GM10248 (cell line): Measurements from ENCODE around the gene ZBTB11.

ENCODE experiments used
- CTCF ChIA-PET: fragments of 300-600 bp; sonication (Branson Sonifier 250); formaldehyde crosslinking; extraction: SDS; loops from one replicate; lab custom pipeline; 2021; ENCODE audit warnings: antibody characterized with exemption; lab: Yijun Ruan, JAX
- POLR2A ChIA-PET: fragments of 350-650 bp; sonication (Branson Sonifier 250); formaldehyde crosslinking; extraction: SDS; loops from one replicate; lab custom pipeline; 2020; ENCODE audit warnings: antibody characterized with exemption; lab: Yijun Ruan, JAX
- DNase-seq: peaks from one replicate; pipeline ENCODE4 v3.0.0; 2012; ENCODE audit errors: extremely low spot score
- CTCF ChIP-seq: IDR thresholded peaks from 2 replicates; pipeline ENCODE4 v1.5.1; 2012; ENCODE audit warnings: mild to moderate bottlenecking, low read depth; ENCODE audit errors: extremely low read depth, missing control alignments, control extremely low read depth

Gene ZBTB11

GRCh38 chr3:101667844-101668243 lies 9.1 kb downstream of the ZBTB11 start:
- no peak for DNase-seq
- no peak for TF ChIP-seq CTCF
- POLR2A ChIA-PET, result no interaction called here
- CTCF ChIA-PET, result no interaction called here

GRCh38 chr3:101667331-101667730 lies 9.6 kb downstream of the ZBTB11 start:
- no peak for DNase-seq
- ChIA-PET POLR2A (no interaction called here), CTCF (interaction anchor here (5.7 kb wide), 1 partner anchor 8 kb away, joined by 44 read pairs; the partner anchor contains the start of gene ZBTB11)
- TF ChIP-seq CTCF, result no peak

- no peak for DNase-seq
- ChIA-PET CTCF (interaction anchor here (0.7 to 5.7 kb wide), 7 partner anchors 10 to 147 kb away, joined by 3 to 44 read pairs (median 3); partner anchors contain the start of gene ZBTB11), POLR2A (interaction anchor here (1.7 to 2.4 kb wide), 2 partner anchors 10 to 12 kb away, joined by 6 read pairs; no protein-coding TSS in a partner anchor)
- TF ChIP-seq CTCF, result no peak
Observed at GRCh38 chr3:101665851-101666250, 11.1 kb downstream of the ZBTB11 start.

- CTCF ChIA-PET, result interaction anchor here (0.5 to 5.7 kb wide), 7 partner anchors 10 to 147 kb away, joined by 3 to 44 read pairs (median 3); partner anchors contain the start of gene ZBTB11
- TF ChIP-seq CTCF, result no peak
- DNase-seq, result no peak
- POLR2A ChIA-PET, result interaction anchor here (1.7 to 2.4 kb wide), 2 partner anchors 11 to 12 kb away, joined by 6 read pairs; no protein-coding TSS in a partner anchor
Observed at GRCh38 chr3:101665357-101665756, 11.6 kb downstream of the ZBTB11 start.

GRCh38 chr3:101660714-101661113 lies 16.2 kb downstream of the ZBTB11 start:
- no peak for TF ChIP-seq CTCF
- DNase-seq, result no peak
- ChIA-PET POLR2A (no interaction called here), CTCF (no interaction called here)

- TF ChIP-seq CTCF, result no peak
- ChIA-PET CTCF (no interaction called here), POLR2A (no interaction called here)
- DNase-seq, result no peak
Observed at GRCh38 chr3:101656651-101657050, 20.3 kb downstream of the ZBTB11 start.
